OCI-LY1 (cell line): ENCODE results near the gene CALR3.
"Not testable (repeated sequence)": the region's sequence is repeated elsewhere in the genome, so short reads cannot be mapped to it uniquely, and the experiment has no call there.

ENCODE experiments used
- H2AFZ ChIP-seq: fragments of 200-600 bp; sonication (generic), shearing (Covaris generic); 2 replicates; pipeline ENCODE4 v1.6.0; 2014; ENCODE audit warnings: antibody characterized with exemption, mild to moderate bottlenecking, low read length
- H3F3A ChIP-seq: fragments of 200-600 bp; sonication (generic), shearing (Covaris generic); 2 replicates; pipeline ENCODE4 v1.6.0; 2014; ENCODE audit warnings: mild to moderate bottlenecking, antibody characterized with exemption, low read length, moderate library complexity; ENCODE audit not compliant: insufficient read depth
- H3K27ac ChIP-seq: fragments of 200-600 bp; sonication (generic); 2 replicates; pipeline ENCODE4 v1.5.1; 2014; ENCODE audit warnings: low read length, mixed run types, mild to moderate bottlenecking, low read depth; ENCODE audit not compliant: poor library complexity, severe bottlenecking
- H3K27me3 ChIP-seq: fragments of 200-600 bp; sonication (generic); 2 replicates; pipeline ENCODE4 v1.6.0; 2014; ENCODE audit warnings: antibody characterized with exemption, mild to moderate bottlenecking, low read length, moderate library complexity; ENCODE audit not compliant: insufficient read depth
- H3K36me3 ChIP-seq: fragments of 200-600 bp; sonication (generic); 2 replicates; pipeline ENCODE4 v1.6.1; 2014; ENCODE audit warnings: mild to moderate bottlenecking, antibody characterized with exemption, low read length, moderate library complexity, mixed read lengths; ENCODE audit not compliant: insufficient read depth
- H3K4me1 ChIP-seq: fragments of 200-600 bp; sonication (generic); 2 replicates; pipeline ENCODE4 v1.5.1; 2014; ENCODE audit warnings: mild to moderate bottlenecking, low read length, moderate library complexity; ENCODE audit not compliant: insufficient read depth, severe bottlenecking
- H3K4me2 ChIP-seq: fragments of 200-600 bp; sonication (generic), shearing (Covaris generic); 2 replicates; pipeline ENCODE4 v1.6.1; 2014; ENCODE audit warnings: low read length
- H3K4me3 ChIP-seq: fragments of 200-600 bp; sonication (generic); 2 replicates; pipeline ENCODE4 v1.5.1; 2014; ENCODE audit warnings: low read length, low read depth, mild to moderate bottlenecking, mixed read lengths; ENCODE audit not compliant: poor library complexity, severe bottlenecking
- H3K79me2 ChIP-seq: fragments of 200-600 bp; shearing (Covaris generic); 2 replicates; pipeline ENCODE4 v1.6.1; 2016; ENCODE audit warnings: mixed run types, low read length, mixed read lengths; ENCODE audit not compliant: insufficient read depth
- H3K9ac ChIP-seq: fragments of 200-600 bp; sonication (generic), shearing (Covaris generic); 2 replicates; pipeline ENCODE4 v1.6.1; 2014; ENCODE audit warnings: mild to moderate bottlenecking, low read length, mixed read lengths
- H3K9me2 ChIP-seq: fragments of 200-600 bp; sonication (generic), shearing (Covaris generic); 2 replicates; pipeline ENCODE4 v1.6.1; 2014; ENCODE audit warnings: low read depth, mild to moderate bottlenecking, low read length, mixed read lengths
- H3K9me3 ChIP-seq: fragments of 200-600 bp; shearing (Covaris generic); 2 replicates; pipeline ENCODE4 v1.6.1; 2014; ENCODE audit warnings: low read length, mixed read lengths
- H4K20me1 ChIP-seq: fragments of 200-600 bp; sonication (generic), shearing (Covaris generic); 2 replicates; pipeline ENCODE4 v1.6.0; 2016; ENCODE audit warnings: mild to moderate bottlenecking, low read length; ENCODE audit not compliant: insufficient read depth
- EZH2 ChIP-seq: fragments of 200-600 bp; sonication (generic), shearing (Covaris generic); IDR thresholded peaks from 2 replicates; pipeline ENCODE4 v1.8.0; 2017; ENCODE audit warnings: borderline replicate concordance, mixed run types, mild to moderate bottlenecking, antibody characterized with exemption, low read length, moderate library complexity, mixed read lengths
- TF ChIP-seq, protein P1 (sequence below): fragments of 200-600 bp; sonication (generic), shearing (Covaris generic); IDR thresholded peaks from 2 replicates; pipeline ENCODE4 v1.5.1; 2017; ENCODE audit warnings: mild to moderate bottlenecking, antibody characterized with exemption, low read length, moderate library complexity, mixed read lengths

CALR3 gene

DNA sequence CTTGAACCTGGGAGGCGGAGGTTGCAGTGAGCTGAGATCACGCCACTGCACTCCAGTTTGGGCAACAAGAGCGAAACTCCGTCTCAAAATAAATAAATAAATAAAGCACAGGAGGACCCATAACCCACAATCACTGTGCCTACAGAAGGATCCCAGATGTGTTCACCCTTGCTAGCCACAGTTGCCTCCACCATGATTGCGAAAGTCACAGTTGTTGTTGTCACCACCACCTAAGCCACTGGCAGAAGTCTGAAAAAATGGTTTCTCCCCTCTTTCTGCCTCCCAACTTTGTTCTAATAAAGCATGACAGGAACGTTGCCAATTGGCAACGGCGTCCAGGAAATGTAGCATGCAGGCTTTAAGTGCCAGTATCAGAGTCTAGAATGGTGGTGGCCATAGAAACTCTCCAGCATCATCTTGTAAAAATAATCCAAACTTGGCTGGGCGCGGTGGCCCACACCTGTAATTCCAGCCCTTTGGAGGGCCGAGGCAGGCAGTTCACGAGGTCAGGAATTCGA, 22.0 kb downstream of the CALR3 start:
- Histone ChIP-seq H3K27me3 (no peaks in the 10 kb centered on the region), H3K9me3 (no peaks in the 10 kb centered on the region), H2AFZ (no peak overlapping the region), H3K9me2 (no peaks in the 10 kb centered on the region), H3K4me3 (no peak overlapping the region), H3K27ac (no peak overlapping the region), H4K20me1 (no peaks in the 10 kb centered on the region), H3K4me1 (peaks cover 25% of the 10 kb centered on the region), H3K36me3 (peaks cover 5% of the 10 kb centered on the region; the same call in 1 of the 2 replicates), H3K4me2 (no peak overlapping the region), H3K9ac (no peak overlapping the region), H3K79me2 (peaks cover 26% of the 10 kb centered on the region), H3F3A (no peaks in the 10 kb centered on the region)
- TF ChIP-seq EZH2: no peak
- TF ChIP-seq, protein P1, sequence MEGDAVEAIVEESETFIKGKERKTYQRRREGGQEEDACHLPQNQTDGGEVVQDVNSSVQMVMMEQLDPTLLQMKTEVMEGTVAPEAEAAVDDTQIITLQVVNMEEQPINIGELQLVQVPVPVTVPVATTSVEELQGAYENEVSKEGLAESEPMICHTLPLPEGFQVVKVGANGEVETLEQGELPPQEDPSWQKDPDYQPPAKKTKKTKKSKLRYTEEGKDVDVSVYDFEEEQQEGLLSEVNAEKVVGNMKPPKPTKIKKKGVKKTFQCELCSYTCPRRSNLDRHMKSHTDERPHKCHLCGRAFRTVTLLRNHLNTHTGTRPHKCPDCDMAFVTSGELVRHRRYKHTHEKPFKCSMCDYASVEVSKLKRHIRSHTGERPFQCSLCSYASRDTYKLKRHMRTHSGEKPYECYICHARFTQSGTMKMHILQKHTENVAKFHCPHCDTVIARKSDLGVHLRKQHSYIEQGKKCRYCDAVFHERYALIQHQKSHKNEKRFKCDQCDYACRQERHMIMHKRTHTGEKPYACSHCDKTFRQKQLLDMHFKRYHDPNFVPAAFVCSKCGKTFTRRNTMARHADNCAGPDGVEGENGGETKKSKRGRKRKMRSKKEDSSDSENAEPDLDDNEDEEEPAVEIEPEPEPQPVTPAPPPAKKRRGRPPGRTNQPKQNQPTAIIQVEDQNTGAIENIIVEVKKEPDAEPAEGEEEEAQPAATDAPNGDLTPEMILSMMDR: no peak

DNA sequence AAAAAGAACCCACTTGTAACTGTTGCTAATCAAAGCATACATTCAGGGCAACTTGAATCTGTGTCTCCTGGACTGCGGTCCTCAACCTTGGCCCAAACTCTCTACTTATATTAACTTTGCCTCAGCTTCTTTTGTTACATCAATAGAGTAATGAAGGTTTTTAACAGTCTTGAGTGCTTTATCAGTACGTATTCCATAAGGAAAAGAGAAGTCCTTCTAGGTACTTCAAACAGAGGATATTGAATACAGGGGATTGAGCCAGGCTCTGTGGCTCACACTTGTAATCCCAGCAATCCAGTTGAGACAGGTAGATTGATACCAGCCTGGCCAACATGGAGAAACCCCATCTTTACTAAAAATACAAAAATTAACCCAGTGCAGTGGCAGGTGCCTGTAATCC, 23.0 kb downstream of the CALR3 start:
- no peak overlapping the region for H3K9ac ChIP-seq
- no peak overlapping the region for H3K4me3 ChIP-seq
- H3K4me2 ChIP-seq: no peak overlapping the region
- no peak overlapping the region for H2AFZ ChIP-seq
- no peaks in the 10 kb centered on the region for H3K9me3 ChIP-seq
- peaks cover 34% of the 10 kb centered on the region for H3K4me1 ChIP-seq
- peaks cover 5% of the 10 kb centered on the region; the same call in 1 of the 2 replicates for H3K36me3 ChIP-seq
- no peaks in the 10 kb centered on the region for H3K9me2 ChIP-seq
- H3F3A ChIP-seq: no peaks in the 10 kb centered on the region
- H3K79me2 ChIP-seq: peaks cover 34% of the 10 kb centered on the region
- TF ChIP-seq, protein P1: no peak
- no peak for TF ChIP-seq EZH2
- H4K20me1 ChIP-seq: no peaks in the 10 kb centered on the region
- no peak overlapping the region for H3K27ac ChIP-seq
- H3K27me3 ChIP-seq: no peaks in the 10 kb centered on the region

DNA sequence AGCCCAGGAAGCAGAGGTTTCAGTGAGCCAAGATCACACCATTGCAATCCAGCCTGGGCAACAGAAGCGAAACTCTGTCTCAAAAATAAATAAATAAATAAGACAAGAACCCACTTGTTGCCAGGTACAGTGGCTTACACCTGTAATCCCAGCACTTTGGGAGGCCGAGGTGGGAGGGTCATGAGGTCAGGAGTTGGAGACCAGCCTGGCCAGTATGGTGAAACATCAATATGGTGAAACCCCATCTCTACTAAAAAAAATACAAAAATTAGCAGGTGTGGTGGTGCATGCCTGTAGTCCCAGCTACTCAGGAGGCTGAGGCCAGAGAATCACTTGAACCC, 23.4 kb downstream of the CALR3 start:
- not testable (repeated sequence) for H3K27me3 ChIP-seq, H3K36me3 ChIP-seq, H3K9me3 ChIP-seq, H2AFZ ChIP-seq, H3K27ac ChIP-seq, H3F3A ChIP-seq, H3K9me2 ChIP-seq, H4K20me1 ChIP-seq
- Histone ChIP-seq H3K79me2 (peaks cover 39% of the 10 kb centered on the region), H3K4me2 (peak overlapping the region; percentile 78), H3K4me3 (peak overlapping the region; percentile 84), H3K4me1 (peaks cover 39% of the 10 kb centered on the region), H3K9ac (peak overlapping the region; percentile 76)
